Measurements from ENCODE around the gene CLTRN. TPM values are rescaled to one million over a fixed set of nuclear protein-coding genes. Genes with fewer than 3 reads are reported as not detected.
"Not testable (repeated sequence)": the region's sequence is repeated elsewhere in the genome, so short reads cannot be mapped to it uniquely, and the experiment has no call there.

The CLTRN gene
- total RNA-seq, 1 donor from 2014 or later = not detected

DNA sequence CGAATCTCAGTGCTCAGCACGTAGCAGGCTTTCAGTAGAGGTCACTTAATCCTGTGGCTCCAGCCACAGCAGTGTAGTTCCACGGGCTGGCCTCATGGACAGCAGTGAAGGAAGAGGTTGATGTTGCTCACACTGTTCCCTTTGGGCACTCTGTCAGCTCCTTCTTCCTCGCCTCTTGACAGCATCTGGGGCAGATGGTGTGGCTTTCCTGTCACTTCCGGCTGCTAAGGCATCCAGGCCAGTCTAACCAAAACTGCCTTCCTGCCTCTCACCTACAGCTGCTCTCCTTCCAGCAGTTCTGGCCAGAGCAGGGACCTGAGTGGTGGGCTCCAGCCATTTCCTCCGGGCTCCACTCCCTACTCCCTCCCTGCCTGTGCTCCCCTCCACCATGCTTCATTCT is 9.8 kb downstream of the CLTRN start:
- intact Hi-C loops (cut with micrococcal nuclease) = not testable (repeated sequence)

DNA sequence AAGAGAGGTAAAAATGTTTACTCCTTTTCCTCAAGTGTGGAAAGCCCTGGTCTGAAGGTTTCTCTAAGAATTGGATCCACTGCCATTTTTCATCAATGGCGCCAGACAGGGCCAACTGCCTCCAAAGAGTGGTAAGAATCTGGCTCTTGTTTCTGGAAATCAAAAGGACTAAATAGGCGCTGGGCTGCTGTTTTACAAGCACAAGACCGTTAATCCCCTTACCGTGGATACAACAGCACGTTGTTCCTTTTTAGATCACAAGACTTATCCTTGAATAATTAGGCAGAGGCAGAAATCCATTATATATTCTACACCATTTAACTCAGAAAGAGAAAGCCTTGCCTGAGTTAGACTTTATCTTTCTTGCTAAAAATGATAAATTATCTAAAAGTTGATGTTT is 10.6 kb downstream of the CLTRN start:
- intact Hi-C loops (cut with micrococcal nuclease) = no loop called here

DNA sequence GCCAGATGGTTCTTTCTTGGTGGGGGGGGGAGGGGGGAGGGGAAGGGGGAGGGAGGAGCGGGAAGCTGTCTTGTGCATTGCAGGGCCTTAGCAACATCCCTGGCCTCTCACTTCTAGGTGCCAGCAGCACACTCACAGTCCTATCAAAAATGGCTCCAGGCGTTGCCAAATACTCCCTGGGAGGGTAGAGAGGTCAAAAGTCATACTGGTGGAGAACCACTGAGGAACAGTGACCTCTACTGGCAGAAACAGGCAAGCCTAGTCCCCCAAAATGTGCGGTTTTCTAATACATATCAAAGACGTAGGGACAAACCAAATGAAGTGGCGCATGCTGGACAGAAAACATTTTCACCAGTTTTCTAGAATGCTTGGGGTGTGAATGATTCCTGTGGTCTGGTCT is 17.1 kb downstream of the CLTRN start:
- intact Hi-C loops (cut with micrococcal nuclease) = loop anchor here (10.0 kb wide), 1 partner anchor 153 kb away; the partner anchor contains the start of gene PIR

DNA sequence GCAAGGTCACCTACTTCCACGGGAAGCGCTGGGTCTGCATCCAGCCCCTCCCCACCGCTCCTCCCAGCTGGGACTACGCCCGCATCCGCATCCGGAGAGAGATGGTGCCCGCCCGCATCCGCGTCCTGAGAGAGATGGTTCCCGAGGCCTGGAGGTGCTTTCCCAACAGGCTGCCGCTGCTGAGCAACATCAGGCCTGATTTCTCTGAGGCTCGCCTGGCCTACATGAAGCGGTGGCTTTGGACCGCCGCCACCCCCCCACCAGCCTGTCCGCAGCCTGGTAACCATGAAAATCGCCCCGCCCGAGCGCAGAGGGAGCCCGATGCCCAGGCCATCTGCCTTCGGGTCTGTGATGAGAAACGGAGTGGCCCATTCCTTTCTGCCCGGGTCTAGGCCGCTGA is 18.1 kb downstream of the CLTRN start:
- intact Hi-C loops (cut with micrococcal nuclease) = loop anchor here (10.0 kb wide), 1 partner anchor 152 kb away; the partner anchor contains the start of gene PIR

DNA sequence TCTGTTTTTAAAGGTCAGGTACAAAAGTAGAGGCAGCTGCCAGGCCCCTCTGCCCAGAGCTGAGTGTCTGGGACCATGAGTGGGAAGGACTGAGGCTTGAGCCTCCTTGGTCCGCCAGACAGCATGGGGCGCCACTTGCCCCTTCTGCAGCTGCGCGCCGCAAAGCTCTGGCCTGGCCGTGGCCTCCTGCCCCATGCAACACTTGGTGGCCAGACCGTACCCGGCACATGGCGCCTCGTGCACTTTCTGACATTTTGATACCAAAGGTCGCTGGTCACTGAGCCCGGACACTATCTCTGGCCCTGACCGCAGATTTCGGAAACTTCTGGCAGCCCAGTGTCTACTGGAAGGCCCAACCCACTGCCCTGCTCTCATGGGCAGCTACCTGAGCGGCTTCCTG is 18.6 kb downstream of the CLTRN start:
- intact Hi-C loops (cut with micrococcal nuclease) = loop anchor here (10.0 kb wide), 1 partner anchor 151 kb away; the partner anchor contains the start of gene PIR

DNA sequence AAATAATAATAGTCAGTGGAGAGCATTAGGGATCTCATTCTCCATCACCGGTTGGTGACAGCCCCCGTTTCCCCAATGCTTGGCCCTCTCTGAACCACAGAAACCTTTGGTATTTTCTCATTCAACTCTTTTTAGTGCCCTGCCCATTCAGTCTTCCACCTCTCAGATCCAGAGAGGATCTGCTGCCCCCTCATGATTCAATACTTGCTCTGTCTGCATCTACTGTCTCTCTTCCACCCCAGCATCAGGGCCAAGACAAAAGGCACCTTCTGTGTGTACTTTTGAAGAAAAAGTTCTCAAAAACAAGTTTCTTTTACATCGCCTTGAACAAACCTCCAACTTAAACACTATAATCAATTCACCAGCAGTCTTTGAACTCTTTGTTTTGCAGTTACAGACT is 19.3 kb downstream of the CLTRN start:
- intact Hi-C loops (cut with micrococcal nuclease) = loop anchor here (10.0 kb wide), 1 partner anchor 150 kb away; the partner anchor contains the start of gene PIR

DNA sequence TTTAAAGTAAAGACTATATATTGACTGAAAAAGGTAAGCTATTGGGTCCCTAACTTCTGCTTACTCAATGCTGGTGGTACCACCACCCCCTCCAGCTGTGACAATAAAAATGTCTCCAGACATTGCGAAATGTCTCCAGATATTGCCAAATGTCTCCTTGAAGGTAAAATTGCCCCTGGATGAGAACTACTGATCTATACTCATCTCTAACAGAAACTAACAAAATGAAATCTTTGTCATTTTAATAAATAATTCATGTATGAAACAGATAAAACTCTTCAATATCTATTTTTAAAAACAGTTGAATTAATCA is 20.1 kb downstream of the CLTRN start:
- intact Hi-C loops (cut with micrococcal nuclease) = loop anchor here (10.0 kb wide), 1 partner anchor 150 kb away; the partner anchor contains the start of gene PIR

DNA sequence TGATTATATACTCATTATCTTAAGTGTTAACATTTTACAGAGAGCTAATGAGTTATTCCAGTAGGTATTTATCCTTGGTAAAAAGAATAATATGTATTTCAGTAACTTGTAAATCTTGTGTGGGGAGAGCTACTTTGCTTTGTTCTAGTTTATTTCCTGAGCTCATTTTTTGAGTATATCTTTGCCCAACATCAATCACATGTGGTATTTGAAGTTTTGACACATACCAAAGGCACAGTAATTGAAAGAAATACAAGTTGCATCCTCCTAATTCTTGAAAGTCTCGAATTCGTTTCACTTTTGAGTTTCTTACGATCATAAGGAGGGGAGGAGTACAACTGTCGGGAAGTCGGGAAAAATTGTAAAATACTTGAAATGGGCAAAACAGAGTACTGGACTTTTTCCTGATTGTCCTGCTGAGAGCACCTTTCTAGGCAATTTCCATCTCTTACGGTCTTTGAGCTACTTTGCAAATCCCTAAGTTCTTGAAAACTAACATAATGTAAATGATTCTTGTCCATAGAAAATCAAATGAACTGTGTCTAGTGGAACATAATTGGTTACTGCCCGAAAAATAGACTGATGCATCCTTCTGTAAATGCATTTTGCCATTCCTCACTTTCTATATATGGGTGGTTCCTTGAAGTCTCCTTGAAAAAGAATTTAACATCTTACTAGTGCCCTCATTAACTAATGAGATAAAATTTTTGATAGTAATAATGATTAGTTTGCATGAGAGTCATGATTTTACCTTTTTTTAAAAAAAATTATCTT is 20.6 kb downstream of the CLTRN start:
- intact Hi-C loops (cut with micrococcal nuclease) = loop anchor here (10.0 kb wide), 1 partner anchor 149 kb away; the partner anchor contains the start of gene PIR

DNA sequence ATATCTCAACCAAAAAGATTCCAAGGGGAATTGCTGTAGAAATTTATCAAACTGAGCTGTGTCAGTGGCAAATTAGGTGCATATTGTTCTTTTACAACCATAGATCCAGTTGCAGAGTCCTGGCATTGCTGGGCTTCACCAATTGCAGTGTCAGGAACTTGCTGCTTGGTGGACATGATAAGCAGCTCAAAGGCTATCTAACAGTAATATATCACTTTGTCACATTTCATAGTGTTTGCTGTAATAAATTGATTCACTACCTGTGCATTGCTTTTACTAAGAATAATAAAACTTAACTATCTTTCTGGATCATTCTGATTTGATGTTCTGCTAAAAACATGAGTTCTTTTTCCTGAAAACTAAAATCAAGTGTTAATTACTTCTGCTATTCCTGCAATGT is 33.0 kb downstream of the CLTRN start:
- intact Hi-C loops (cut with micrococcal nuclease) = no loop called here

DNA sequence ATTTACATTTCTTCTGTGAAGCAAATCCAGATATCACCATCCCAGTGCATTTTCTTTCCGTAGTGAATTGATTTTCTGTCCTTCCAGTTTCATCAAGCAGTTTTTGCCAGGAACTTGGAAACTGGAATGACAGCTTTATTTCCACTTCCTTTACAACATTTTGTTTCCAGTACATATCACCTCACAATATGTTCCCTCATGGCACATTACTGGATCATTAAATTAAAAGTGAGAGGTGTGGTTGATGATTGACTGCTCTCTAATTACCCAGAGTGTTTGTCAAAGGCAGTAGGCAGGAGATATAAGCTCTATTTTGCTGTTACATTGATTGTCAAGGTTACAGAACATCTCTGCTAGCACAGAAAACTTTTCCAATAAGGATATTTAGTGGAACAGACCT is 41.6 kb downstream of the CLTRN start:
- intact Hi-C loops (cut with micrococcal nuclease) = no loop called here

DNA sequence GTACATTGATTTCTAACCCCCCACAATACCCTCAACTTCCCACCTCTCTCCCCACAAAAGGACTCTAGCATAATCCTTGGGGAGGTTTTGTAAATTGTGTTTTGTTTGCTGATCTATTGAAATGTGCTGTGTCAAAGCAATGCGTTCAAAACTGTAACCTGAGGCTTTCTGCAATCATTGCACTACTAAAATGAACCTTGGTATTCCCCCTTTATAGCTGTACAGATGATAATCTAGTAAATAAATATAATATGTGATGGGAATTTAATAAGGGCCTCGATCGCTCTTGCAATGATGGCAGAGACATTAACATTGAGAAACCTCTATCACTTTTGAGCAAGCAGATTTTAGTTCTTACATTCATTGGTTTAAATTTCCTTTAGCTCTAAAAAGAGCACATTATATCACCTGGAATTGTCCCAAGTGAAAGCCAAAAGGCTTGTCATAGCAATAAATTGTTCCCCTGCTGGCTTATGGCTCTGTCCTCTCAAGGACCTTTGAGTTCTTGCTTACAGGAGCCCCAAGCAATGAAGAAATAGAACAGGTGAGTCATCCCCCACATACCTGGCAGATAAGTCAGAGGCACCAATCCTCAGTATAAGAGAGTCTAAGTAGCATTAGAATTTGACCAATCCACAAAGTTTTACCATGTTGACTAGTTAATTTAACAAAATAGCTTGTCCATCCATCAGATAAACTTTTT is 45.4 kb downstream of the CLTRN start:
- intact Hi-C loops (cut with micrococcal nuclease) = no loop called here

DNA sequence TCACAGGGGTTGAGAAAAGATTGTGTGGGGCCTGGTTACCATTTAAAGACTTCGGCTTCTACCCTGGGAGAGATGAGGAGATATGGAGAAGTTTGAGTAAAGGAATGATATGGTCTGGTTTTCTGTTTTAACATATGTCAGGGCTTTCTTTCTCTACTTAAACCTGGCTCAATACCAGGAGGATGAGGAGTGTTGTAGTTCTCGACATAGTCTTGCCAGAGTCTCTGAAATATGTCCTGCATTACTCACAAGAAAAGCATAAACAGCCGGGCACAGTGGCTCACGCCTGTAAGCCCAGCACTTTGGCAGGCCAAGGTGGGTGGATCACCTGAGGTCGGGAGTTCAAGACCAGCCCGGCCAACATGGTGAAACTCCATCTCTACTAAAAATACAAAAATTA is 47.5 kb downstream of the CLTRN start:
- intact Hi-C loops (cut with micrococcal nuclease) = no loop called here

DNA sequence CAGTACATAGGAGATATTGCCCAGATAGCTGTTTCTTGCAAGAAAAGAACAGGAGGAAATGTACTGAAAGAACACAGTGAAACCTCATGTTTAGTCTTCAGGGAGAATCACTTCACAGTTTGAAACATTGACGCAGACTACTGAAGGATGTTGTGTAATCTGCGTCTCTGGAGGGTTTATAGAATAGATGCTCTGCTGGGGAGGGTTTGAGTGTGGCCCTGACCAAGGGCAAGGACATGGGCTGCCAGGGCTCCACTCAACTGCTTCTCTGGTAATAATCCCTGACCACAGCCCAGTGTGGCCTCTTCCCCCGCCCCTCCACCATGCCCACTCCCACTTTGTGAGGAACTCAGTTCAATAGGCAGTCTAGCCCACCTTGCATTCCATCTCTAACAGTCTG is 48.1 kb downstream of the CLTRN start:
- intact Hi-C loops (cut with micrococcal nuclease) = no loop called here

DNA sequence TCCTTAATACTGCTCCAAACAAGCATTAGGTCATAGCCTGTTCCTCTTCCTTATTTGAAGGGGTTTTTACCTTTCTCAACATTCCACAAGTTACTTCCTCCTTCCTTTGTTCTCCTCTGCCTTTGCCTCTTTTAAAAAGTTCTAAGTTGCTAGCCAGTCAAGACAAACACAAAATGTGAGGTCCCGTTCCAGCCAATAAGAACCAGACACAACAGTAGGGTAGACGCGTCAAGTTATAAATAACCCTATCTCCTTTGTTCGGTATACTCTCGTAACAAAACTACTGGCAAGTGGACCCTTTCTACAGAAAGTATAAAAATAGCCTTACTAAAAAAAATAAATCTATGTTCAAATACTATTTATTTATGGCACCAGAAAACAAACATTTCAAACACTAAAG is 57.5 kb downstream of the CLTRN start:
- intact Hi-C loops (cut with micrococcal nuclease) = no loop called here

DNA sequence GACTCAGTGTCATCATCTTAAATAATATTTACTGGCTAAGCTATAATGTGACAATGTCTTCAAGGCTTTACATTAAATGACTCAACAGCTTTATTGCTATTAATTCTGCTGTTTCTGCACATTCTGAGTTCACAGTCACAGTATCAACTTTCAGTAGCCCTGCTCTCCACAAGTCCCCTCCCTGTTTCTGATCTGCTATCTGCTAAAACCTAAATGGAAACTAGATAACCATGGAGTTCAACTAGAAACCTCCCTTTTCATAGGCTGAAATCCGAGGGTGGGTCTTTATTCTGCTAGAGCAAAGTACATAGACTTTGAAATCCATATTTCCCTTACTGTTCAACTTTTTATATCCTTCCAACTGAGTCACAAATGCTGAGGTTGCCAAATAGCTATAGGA is 58.5 kb downstream of the CLTRN start:
- intact Hi-C loops (cut with micrococcal nuclease) = no loop called here

DNA sequence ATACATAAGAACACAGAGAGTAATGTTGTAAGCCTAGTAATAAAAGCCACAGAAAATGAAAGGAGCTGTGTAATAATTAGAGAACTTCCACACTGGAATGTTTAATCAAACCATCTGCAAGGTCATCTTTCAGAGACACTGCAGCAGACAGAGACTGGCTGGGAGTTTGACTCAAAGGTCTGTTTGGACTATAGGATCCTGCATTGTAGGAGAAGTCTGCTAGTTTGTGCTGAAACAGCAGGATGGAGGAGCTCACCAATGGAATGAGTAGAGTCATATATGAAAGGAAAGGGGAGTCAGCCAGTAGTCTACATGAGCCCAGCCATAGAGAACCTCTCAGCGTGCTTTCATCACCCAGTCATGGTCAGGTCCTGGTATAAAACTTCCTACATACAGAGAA is 59.4 kb downstream of the CLTRN start:
- intact Hi-C loops (cut with micrococcal nuclease) = no loop called here

DNA sequence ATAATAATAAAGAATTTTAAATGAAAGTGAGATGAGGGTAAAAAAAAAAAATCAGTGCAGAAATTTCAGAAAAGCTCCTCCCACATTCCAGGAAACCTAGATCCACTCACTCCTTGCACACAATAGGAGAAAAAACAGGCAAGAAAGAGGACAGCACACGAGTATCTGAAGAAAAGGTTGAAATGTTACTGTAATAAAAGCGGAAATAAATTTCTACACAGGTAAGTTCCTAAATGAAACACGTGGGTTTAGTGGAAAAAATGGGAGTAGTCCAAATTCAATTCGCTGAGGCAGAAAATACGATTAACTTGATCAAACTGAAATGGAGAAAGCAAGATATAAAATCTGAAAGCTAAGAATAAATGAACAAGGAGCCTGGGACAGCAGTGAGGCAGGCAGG is 61.8 kb downstream of the CLTRN start:
- intact Hi-C loops (cut with micrococcal nuclease) = no loop called here

DNA sequence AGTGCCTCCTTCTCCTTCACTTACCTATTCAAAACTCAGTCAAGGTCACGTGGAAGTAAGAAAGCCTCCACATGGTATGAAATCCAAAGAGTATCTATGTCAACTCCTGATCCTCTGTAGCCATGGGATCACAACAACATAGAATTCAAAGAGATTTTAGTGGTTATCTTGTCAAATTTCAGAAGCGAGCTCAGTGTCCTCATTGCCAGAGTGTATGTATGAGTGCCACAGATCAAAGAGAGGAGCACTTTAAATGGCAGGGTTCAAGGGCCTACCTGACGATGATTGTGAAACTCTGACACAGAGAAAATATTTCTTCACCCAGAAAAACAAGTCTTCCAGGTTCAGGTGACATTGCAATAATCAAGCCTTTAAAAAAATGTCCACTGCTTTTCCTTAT is 62.7 kb downstream of the CLTRN start:
- intact Hi-C loops (cut with micrococcal nuclease) = no loop called here

DNA sequence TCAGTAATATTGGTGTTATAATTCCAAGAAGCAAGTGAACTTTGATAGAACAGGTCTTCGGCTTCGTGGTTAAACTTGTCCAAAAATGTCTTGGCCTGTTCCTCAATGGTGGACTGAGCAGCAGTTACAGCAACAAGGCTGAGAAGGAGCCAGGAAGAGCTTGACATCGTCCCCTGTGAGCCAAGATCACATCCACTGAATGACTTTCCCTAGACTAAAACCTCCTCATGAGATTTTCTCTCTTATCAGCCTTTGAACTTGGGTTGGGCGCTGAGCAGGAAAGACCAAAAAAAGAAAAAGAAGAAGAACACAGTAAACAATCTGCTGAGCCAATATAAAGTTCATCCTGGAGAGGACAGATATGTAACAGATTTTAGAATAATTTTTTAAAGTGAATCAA is 63.9 kb downstream of the CLTRN start, which contains the start of gene ACE2:
ACE2 (minus strand) TSS at position 216 of the 400 bp plus-strand sequence; CDS start at position 167, 49 bp downstream.
- intact Hi-C loops (cut with micrococcal nuclease) = no loop called here

DNA sequence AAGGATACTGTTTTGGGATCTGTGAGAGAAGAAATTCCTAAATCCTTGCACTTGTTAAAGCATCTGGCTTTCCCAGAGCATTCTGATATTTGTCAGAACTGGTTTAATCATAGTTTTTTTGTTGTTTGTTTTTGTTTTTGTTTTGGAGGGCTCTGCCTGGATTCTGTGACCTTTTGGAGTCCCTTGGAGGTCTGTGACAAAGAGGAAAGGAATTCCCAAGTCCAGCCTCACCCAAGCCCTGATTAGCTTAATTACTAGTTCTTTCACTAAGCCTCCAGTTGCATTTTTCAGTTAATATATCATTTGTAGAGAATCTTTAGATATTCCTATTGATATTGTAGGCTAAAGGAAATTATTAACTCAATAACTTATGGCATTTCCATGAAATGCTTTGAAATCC is 64.6 kb downstream of the CLTRN start:
- intact Hi-C loops (cut with micrococcal nuclease) = no loop called here

DNA sequence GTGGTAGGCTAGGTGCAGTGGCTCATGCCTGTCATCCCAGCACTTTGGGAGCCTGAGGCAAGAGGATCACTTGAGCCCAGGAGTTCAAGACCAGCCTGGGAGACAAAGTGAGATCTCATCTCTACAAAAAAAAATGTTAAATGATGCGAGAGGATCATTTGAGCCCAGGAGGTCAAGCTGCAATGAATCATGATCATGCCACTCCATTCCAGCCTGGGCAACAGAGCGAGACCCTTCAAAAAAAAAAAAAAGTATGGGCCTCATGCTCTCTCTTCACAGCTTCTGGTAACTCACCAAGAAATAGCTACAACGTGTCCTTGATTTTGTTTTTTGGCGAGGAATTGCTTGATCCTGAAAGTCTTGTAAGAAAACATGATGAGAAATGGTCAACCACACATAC is 65.1 kb downstream of the CLTRN start:
- intact Hi-C loops (cut with micrococcal nuclease) = no loop called here

DNA sequence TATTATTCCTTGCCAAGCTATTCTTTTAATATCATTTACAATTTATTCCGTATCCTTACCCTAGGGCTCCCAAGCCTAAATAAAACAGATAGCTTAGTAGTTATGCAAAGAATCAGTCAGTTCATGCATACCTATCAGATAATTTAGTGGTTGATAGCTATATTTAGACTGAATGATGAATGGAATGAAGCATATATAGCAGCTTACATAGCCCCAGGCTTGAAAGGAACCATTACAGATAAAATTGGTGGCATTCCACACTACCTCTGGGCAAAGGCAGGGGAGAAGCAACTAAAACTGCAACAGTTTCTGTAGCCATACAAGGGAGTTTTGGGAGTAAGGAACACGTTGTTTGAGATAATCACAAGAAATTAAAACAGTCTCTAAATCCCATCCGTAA is 66.6 kb downstream of the CLTRN start:
- intact Hi-C loops (cut with micrococcal nuclease) = no loop called here

DNA sequence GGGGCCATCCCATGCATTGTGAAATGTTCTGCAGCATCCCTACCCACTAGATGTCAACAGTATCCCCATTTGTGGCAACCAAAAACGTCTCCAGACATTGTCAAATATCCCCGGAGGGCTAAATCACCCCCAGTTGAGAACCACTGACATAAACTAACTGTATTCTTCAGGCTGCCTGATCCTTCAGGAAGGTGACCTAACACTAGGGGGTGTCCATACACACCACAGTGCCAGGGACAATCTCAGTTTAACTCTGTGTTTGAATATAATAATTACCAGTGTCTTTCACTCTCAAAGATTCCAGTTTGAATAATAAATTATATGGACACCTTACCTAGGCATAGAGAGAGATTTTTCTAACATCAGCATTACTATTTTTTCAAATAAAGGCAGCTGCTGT is 70.2 kb downstream of the CLTRN start:
- intact Hi-C loops (cut with micrococcal nuclease) = no loop called here

Data from T-helper 2 cell treated with Interferon-gamma antibody and Interleukin-4, amounts not matched to agents 100 ng/mL and 5 ng/mL, for 36 hours (primary cell).